Activated T-helper 1 cell treated with anti-CD3 and anti-CD28 coated beads, Interleukin-12 subunit alpha, Interleukin-12 subunit beta, Interleukin-2, Interleukin-4 antibody, amounts not matched to agents 30 ng/mL and 10 ng/mL and 1 ng/mL, durations not matched to agents 14 hours and 24 hours and 36 hours (primary cell): ENCODE data around the gene PLD1. TPM values are rescaled to one million over a fixed set of nuclear protein-coding genes. Genes with fewer than 3 reads are reported as not detected.

Experiments
- DNase-seq: peaks from one replicate; pipeline ENCODE4 v3.0.0; 2021; ENCODE audit warnings: low spot score
- H3K27ac Mint-ChIP-seq: one replicate; pipeline ENCODE4 v1.8.0; 2021; ENCODE audit warnings: mild to moderate bottlenecking, mixed read lengths
- H3K27me3 Mint-ChIP-seq: one replicate; pipeline ENCODE4 v1.8.0; 2022; ENCODE audit warnings: mild to moderate bottlenecking, moderate library complexity, mixed read lengths; ENCODE audit not compliant: insufficient read depth
- H3K36me3 Mint-ChIP-seq: one replicate; pipeline ENCODE4 v1.8.0; 2021; ENCODE audit warnings: low read depth, mixed read lengths
- H3K4me1 Mint-ChIP-seq: one replicate; pipeline ENCODE4 v1.8.0; 2021; ENCODE audit warnings: low read depth, mixed read lengths
- H3K4me3 Mint-ChIP-seq: one replicate; pipeline ENCODE4 v1.8.0; 2021; ENCODE audit warnings: mild to moderate bottlenecking, moderate library complexity, mixed read lengths
- H3K9me3 Mint-ChIP-seq: one replicate; pipeline ENCODE4 v1.8.0; 2021; ENCODE audit warnings: mixed read lengths
- intact Hi-C: fragments of 100-400 bp; cut with micrococcal nuclease; formaldehyde crosslinking; loops from one replicate; pipeline ENCODE4 v1.15.1; 2024
- total RNA-seq: library from RNA; stranded (reverse); gene quantifications from 2 replicates; pipeline ENCODE4 v1.2.3, GENCODE V29; 2022

Gene PLD1
- total RNA-seq, 1 donor from 2014 or later: 0.29 TPM

GRCh38 chr3:171768281-171768900, 41.9 kb downstream of the PLD1 start:
- DNase-seq: no peak
- Mint-ChIP-seq H3K4me3 (no peak overlapping the region), H3K27me3 (peaks cover 15% of the 10 kb centered on the region), H3K36me3 (no peaks in the 10 kb centered on the region), H3K27ac (no peak overlapping the region), H3K9me3 (no peaks in the 10 kb centered on the region), H3K4me1 (no peaks in the 10 kb centered on the region)
- intact Hi-C loops: no loop called here

- intact Hi-C loops: no loop called here
- no peaks in the 10 kb centered on the region for H3K9me3 Mint-ChIP-seq
Observed at GRCh38 chr3:171765511-171765887, 44.8 kb downstream of the PLD1 start.

DNA sequence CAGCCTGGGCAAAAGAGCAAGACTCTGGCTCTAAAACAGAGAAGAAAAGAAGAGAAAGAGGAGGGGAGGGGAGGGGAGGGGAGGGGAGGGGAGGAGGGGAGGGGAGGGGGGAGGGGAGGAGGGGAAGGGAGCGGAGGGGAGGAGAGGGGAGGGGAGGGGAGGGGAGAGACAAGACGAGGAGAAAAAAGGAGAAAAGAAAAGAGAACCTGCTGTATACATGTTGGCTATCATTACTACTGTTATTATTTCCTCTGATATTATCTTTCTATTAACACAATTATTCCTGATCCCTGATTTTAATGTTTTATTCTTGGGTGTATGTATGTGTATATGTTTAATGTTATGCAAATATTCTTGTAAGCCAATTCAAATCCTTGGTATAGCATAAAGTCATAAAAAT, 46.9 kb downstream of the PLD1 start:
- H3K27me3 Mint-ChIP-seq: peaks cover 16% of the 10 kb centered on the region
- H3K9me3 Mint-ChIP-seq: no peaks in the 10 kb centered on the region
- intact Hi-C loops: no loop called here
- no peaks in the 10 kb centered on the region for H3K4me1 Mint-ChIP-seq
- no peak for DNase-seq
- no peak overlapping the region for H3K4me3 Mint-ChIP-seq
- no peaks in the 10 kb centered on the region for H3K36me3 Mint-ChIP-seq
- no peak overlapping the region for H3K27ac Mint-ChIP-seq

More at GRCh38 chr3:171765511-171765887, 44.8 kb downstream of the PLD1 start:
- DNase-seq: no peak
- no peaks in the 10 kb centered on the region for H3K36me3 Mint-ChIP-seq
- no peak overlapping the region for H3K27ac Mint-ChIP-seq
- H3K27me3 Mint-ChIP-seq: peaks cover 11% of the 10 kb centered on the region
- no peaks in the 10 kb centered on the region for H3K4me1 Mint-ChIP-seq
- no peak overlapping the region for H3K4me3 Mint-ChIP-seq

DNA sequence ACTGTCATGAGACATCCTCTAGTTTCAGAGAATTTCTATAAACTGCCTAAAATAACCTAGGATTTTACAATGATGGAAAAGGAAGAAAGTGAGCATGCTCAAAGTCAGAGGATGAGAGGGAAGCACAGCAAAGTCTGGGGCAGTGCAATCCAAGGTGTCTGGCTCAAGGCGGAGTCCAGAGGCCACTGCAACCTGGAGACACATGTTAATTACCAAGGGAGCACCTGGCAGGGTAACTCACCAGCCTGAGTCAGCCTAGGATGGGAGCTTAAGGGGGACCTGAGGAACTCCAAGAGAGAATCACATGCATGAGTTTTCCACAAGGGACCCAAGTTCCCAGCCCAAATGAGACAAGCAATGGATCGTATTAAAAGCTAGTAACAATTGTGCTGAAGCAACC, 49.8 kb downstream of the PLD1 start:
- no peaks in the 10 kb centered on the region for H3K4me1 Mint-ChIP-seq
- H3K9me3 Mint-ChIP-seq: no peaks in the 10 kb centered on the region
- H3K4me3 Mint-ChIP-seq: no peak overlapping the region
- intact Hi-C loops: no loop called here
- H3K27ac Mint-ChIP-seq: no peak overlapping the region
- H3K27me3 Mint-ChIP-seq: peaks cover 17% of the 10 kb centered on the region
- no peak for DNase-seq
- H3K36me3 Mint-ChIP-seq: no peaks in the 10 kb centered on the region

DNA sequence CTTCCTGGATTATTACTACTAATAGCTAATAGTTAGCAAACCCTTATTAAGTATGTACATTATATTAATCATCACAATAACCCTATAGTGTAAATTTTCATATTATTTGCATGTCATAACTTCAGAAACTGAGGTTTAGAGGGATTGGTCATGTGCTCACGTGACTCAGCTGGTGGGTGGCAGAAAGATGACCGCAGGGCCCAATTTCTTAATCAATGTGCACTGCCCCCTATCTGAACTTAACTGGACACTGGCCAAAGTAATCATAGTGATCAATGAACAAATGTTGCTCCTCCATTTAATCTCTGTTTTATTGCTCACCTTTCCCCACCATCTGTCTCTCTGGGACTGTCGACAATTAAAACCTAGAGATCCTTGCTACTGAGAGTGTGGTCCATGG, 52.2 kb downstream of the PLD1 start:
- no peak for DNase-seq
- no peak overlapping the region for H3K4me3 Mint-ChIP-seq
- no peaks in the 10 kb centered on the region for H3K36me3 Mint-ChIP-seq
- H3K4me1 Mint-ChIP-seq: no peaks in the 10 kb centered on the region
- no peaks in the 10 kb centered on the region for H3K9me3 Mint-ChIP-seq
- peaks cover 17% of the 10 kb centered on the region for H3K27me3 Mint-ChIP-seq
- no peak overlapping the region for H3K27ac Mint-ChIP-seq
- intact Hi-C loops: no loop called here

- Mint-ChIP-seq H3K4me3 (no peak overlapping the region), H3K36me3 (no peaks in the 10 kb centered on the region), H3K27ac (no peak overlapping the region), H3K27me3 (peaks cover 15% of the 10 kb centered on the region), H3K4me1 (no peaks in the 10 kb centered on the region), H3K9me3 (no peaks in the 10 kb centered on the region)
- intact Hi-C loops: no loop called here
- DNase-seq: no peak
Observed at GRCh38 chr3:171757361-171758034, 52.8 kb downstream of the PLD1 start.

DNA sequence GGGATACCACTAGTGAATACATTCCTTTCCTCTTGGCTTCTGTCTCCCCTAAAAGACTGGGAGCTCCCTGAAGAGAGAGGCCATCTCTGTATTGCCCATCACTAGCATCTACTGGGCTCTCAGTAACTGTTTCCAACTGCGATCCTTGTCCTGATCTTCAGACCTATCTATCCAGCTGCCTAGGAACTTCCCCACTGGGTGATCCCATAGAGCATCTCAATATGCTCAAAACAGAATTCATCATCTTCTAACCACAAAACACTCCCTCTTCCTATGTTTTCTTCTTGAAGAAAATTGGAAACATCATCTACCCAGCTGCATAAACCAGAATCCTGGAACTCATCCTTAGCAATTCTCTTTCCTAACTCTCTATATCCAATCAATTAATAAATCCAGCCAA, 54.6 kb downstream of the PLD1 start:
- peaks cover 8% of the 10 kb centered on the region for H3K27me3 Mint-ChIP-seq
- no peak overlapping the region for H3K4me3 Mint-ChIP-seq
- no peak for DNase-seq
- H3K36me3 Mint-ChIP-seq: no peaks in the 10 kb centered on the region
- intact Hi-C loops: no loop called here
- H3K27ac Mint-ChIP-seq: no peak overlapping the region
- H3K9me3 Mint-ChIP-seq: no peaks in the 10 kb centered on the region
- H3K4me1 Mint-ChIP-seq: no peaks in the 10 kb centered on the region

DNA sequence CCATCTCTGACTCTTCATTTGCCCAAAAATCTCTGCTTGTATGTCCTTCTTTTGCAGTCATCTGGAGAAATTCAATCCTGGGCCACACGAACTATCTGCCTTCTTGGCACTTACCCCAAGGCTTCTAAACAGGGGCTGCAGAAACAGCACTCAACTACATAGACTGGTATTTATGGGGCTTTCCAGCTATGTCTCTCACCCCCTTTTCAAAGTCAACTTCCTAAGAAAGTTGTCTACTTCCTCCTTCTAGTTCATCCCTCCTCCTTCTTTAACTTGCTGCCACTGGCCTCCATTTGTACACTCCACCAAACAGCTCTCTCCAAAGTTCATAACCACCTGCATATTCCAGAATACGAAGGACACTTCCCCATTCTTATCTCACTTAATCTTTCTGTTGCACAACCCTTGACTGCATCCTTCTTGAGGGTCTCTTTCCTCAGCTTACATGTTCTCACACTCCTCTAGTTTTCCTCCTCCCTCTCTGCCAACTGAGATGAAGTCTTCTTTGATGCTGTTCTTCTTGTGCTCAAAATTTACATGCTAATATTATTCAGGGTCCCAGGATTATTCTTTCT, 55.2 kb downstream of the PLD1 start:
- no peak for DNase-seq
- Mint-ChIP-seq H3K9me3 (no peaks in the 10 kb centered on the region), H3K27me3 (peaks cover 7% of the 10 kb centered on the region), H3K36me3 (no peaks in the 10 kb centered on the region), H3K27ac (no peak overlapping the region), H3K4me1 (no peaks in the 10 kb centered on the region), H3K4me3 (no peak overlapping the region)
- intact Hi-C loops: no loop called here

DNA sequence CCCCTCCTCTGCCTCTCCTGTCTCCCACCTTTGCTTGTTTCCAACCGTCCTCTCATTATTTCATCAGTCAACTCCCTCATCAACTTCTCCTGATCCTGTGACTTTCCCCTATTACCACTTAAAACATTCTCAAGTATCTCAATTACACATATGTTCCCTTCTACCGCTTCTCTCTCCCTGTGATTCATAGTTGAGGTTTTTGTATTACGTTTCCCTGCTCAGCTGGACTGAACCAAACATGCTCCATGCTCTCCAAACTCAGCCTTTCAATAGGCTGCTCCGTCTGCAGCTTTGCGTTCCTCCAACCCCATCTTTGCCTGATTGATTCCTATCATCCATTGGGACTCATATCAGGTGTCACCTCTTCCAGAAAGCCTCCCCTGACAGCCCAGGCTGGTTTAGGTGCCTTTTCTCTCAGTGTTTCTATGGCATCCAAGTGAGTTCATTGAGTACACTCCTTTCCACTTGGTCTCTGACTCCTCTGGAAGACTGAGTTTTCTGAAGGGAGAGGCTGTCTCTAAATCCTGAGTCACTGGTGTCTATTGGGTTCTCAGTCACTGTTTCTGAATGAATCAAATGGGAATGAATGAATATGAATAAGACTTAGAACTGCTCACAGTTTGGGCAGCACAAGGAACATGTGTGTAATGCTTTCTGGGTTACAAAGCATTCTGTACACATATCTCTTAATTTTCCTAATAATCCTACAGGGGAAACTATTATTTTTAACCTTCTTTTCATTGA, 56.4 kb downstream of the PLD1 start:
- intact Hi-C loops: no loop called here
- Mint-ChIP-seq H3K27me3 (peaks cover 9% of the 10 kb centered on the region), H3K36me3 (no peaks in the 10 kb centered on the region), H3K4me3 (no peak overlapping the region), H3K9me3 (no peaks in the 10 kb centered on the region), H3K4me1 (no peaks in the 10 kb centered on the region), H3K27ac (no peak overlapping the region)
- no peak for DNase-seq

DNA sequence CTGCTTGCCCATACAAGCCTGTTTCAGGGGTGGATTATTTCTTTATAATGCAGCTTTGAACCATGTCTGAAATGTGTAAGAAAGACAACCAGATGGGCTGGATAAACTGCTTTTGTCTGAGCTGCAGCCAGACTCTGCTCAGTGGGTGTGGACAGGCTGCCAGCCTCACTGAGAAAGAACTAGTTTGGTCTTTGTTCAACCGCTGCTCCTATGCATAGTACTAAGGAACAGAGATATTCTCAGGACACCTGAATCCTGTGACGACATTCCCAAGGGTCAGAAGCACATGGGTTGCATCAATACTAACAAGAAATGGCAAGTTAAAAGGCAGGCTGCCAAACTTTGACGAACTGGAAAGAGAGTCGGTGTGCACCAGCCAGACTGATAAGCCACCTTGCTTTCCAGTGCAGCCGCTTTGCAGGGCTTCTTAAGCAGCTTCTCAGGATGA, 57.2 kb downstream of the PLD1 start:
- no peak overlapping the region for H3K27ac Mint-ChIP-seq
- H3K27me3 Mint-ChIP-seq: peaks cover 8% of the 10 kb centered on the region
- H3K4me3 Mint-ChIP-seq: no peak overlapping the region
- H3K9me3 Mint-ChIP-seq: no peaks in the 10 kb centered on the region
- no peaks in the 10 kb centered on the region for H3K36me3 Mint-ChIP-seq
- intact Hi-C loops: no loop called here
- no peaks in the 10 kb centered on the region for H3K4me1 Mint-ChIP-seq
- DNase-seq: no peak

GRCh38 chr3:171752329-171752728, 58.0 kb downstream of the PLD1 start:
- H3K4me3 Mint-ChIP-seq: no peak overlapping the region
- intact Hi-C loops: no loop called here
- H3K4me1 Mint-ChIP-seq: no peaks in the 10 kb centered on the region
- DNase-seq: no peak
- H3K27me3 Mint-ChIP-seq: peaks cover 8% of the 10 kb centered on the region
- H3K9me3 Mint-ChIP-seq: no peaks in the 10 kb centered on the region
- H3K27ac Mint-ChIP-seq: no peak overlapping the region
- no peaks in the 10 kb centered on the region for H3K36me3 Mint-ChIP-seq

DNA sequence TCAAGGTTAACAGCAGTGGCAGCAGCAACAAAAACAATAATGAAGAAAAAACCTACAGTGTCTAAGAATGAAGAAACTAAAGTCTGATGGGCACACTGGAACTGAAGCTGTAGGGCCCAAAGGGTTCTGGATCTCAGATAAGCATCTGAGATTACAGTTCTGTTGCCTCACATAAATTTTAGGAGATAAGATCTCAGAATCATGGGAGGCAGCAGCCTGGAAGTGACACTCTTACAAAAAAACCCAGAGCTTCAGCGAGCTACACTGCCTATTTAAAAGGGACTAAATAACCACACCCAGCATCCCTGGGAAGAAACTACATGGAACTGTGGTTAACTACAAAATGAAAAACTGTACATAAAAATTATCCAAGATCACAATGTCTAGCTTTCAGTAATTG, 61.2 kb downstream of the PLD1 start:
- Mint-ChIP-seq H3K36me3 (no peaks in the 10 kb centered on the region), H3K27me3 (peaks cover 8% of the 10 kb centered on the region), H3K27ac (no peak overlapping the region), H3K9me3 (no peaks in the 10 kb centered on the region), H3K4me1 (no peaks in the 10 kb centered on the region), H3K4me3 (no peak overlapping the region)
- intact Hi-C loops: no loop called here
- DNase-seq: no peak
